OCI-LY1 (cell line): ENCODE measurements around the gene GIT2.

Experiments
- H2AFZ ChIP-seq: fragments of 200-600 bp; sonication (generic), shearing (Covaris generic); 2 replicates; pipeline ENCODE4 v1.6.0; 2014; ENCODE audit warnings: antibody characterized with exemption, mild to moderate bottlenecking, low read length
- H3F3A ChIP-seq: fragments of 200-600 bp; sonication (generic), shearing (Covaris generic); 2 replicates; pipeline ENCODE4 v1.6.0; 2014; ENCODE audit warnings: mild to moderate bottlenecking, antibody characterized with exemption, low read length, moderate library complexity; ENCODE audit not compliant: insufficient read depth
- H3K27ac ChIP-seq: fragments of 200-600 bp; sonication (generic); 2 replicates; pipeline ENCODE4 v1.5.1; 2014; ENCODE audit warnings: low read length, mixed run types, mild to moderate bottlenecking, low read depth; ENCODE audit not compliant: poor library complexity, severe bottlenecking
- H3K27me3 ChIP-seq: fragments of 200-600 bp; sonication (generic); 2 replicates; pipeline ENCODE4 v1.6.0; 2014; ENCODE audit warnings: antibody characterized with exemption, mild to moderate bottlenecking, low read length, moderate library complexity; ENCODE audit not compliant: insufficient read depth
- H3K36me3 ChIP-seq: fragments of 200-600 bp; sonication (generic); 2 replicates; pipeline ENCODE4 v1.6.1; 2014; ENCODE audit warnings: mild to moderate bottlenecking, antibody characterized with exemption, low read length, moderate library complexity, mixed read lengths; ENCODE audit not compliant: insufficient read depth
- H3K4me1 ChIP-seq: fragments of 200-600 bp; sonication (generic); 2 replicates; pipeline ENCODE4 v1.5.1; 2014; ENCODE audit warnings: mild to moderate bottlenecking, low read length, moderate library complexity; ENCODE audit not compliant: insufficient read depth, severe bottlenecking
- H3K4me2 ChIP-seq: fragments of 200-600 bp; sonication (generic), shearing (Covaris generic); 2 replicates; pipeline ENCODE4 v1.6.1; 2014; ENCODE audit warnings: low read length
- H3K4me3 ChIP-seq: fragments of 200-600 bp; sonication (generic); 2 replicates; pipeline ENCODE4 v1.5.1; 2014; ENCODE audit warnings: low read length, low read depth, mild to moderate bottlenecking, mixed read lengths; ENCODE audit not compliant: poor library complexity, severe bottlenecking
- H3K79me2 ChIP-seq: fragments of 200-600 bp; shearing (Covaris generic); 2 replicates; pipeline ENCODE4 v1.6.1; 2016; ENCODE audit warnings: mixed run types, low read length, mixed read lengths; ENCODE audit not compliant: insufficient read depth
- H3K9ac ChIP-seq: fragments of 200-600 bp; sonication (generic), shearing (Covaris generic); 2 replicates; pipeline ENCODE4 v1.6.1; 2014; ENCODE audit warnings: mild to moderate bottlenecking, low read length, mixed read lengths
- H3K9me2 ChIP-seq: fragments of 200-600 bp; sonication (generic), shearing (Covaris generic); 2 replicates; pipeline ENCODE4 v1.6.1; 2014; ENCODE audit warnings: low read depth, mild to moderate bottlenecking, low read length, mixed read lengths
- H3K9me3 ChIP-seq: fragments of 200-600 bp; shearing (Covaris generic); 2 replicates; pipeline ENCODE4 v1.6.1; 2014; ENCODE audit warnings: low read length, mixed read lengths
- H4K20me1 ChIP-seq: fragments of 200-600 bp; sonication (generic), shearing (Covaris generic); 2 replicates; pipeline ENCODE4 v1.6.0; 2016; ENCODE audit warnings: mild to moderate bottlenecking, low read length; ENCODE audit not compliant: insufficient read depth
- CTCF ChIP-seq: fragments of 200-600 bp; sonication (generic), shearing (Covaris generic); IDR thresholded peaks from 2 replicates; pipeline ENCODE4 v1.5.1; 2017; ENCODE audit warnings: mild to moderate bottlenecking, antibody characterized with exemption, low read length, moderate library complexity, mixed read lengths
- EZH2 ChIP-seq: fragments of 200-600 bp; sonication (generic), shearing (Covaris generic); IDR thresholded peaks from 2 replicates; pipeline ENCODE4 v1.8.0; 2017; ENCODE audit warnings: borderline replicate concordance, mixed run types, mild to moderate bottlenecking, antibody characterized with exemption, low read length, moderate library complexity, mixed read lengths

Gene GIT2

DNA sequence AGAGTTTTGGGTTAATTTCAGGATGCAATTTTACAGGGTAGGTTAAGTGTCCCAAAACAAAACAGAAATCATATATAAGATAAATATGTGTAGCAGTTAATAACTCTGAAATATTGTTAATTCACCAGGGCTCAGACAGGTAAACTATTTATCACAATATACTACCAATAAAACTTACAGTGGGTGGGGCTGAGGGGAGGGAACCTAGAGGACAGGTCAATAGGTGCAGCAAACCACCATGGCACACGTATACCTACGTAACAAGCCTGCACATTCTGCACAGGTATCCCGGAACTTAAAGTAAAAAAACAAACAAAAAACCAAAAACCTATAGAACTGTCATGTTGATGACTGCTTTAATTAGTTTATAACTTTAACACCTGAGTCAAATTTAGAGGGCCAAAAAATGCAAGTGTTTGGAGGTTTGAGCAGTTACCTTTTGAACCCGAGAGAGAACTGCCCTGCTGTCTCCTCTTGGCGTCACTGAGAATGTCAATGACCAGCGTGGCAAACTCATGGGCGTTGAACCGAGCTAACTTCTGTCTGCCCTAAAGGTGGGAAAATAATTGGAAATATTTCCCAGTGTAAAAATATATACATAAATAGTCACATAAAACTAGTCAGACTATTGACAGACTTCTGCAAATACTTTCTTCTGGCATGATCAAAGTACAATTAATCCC, 36.6 kb downstream of the GIT2 start:
- peaks cover 58% of the 10 kb centered on the region for H3K36me3 ChIP-seq
- no peak overlapping the region for H3K4me2 ChIP-seq
- H2AFZ ChIP-seq: no peak overlapping the region
- no peaks in the 10 kb centered on the region for H3K79me2 ChIP-seq
- H4K20me1 ChIP-seq: no peaks in the 10 kb centered on the region
- TF ChIP-seq EZH2 (no peak), CTCF (no peak)
- no peaks in the 10 kb centered on the region for H3K9me2 ChIP-seq
- H3K4me1 ChIP-seq: no peaks in the 10 kb centered on the region
- H3K9ac ChIP-seq: no peak overlapping the region
- no peak overlapping the region for H3K4me3 ChIP-seq
- no peaks in the 10 kb centered on the region for H3K9me3 ChIP-seq
- H3K27ac ChIP-seq: no peak overlapping the region
- no peaks in the 10 kb centered on the region for H3K27me3 ChIP-seq
- H3F3A ChIP-seq: no peaks in the 10 kb centered on the region

- Histone ChIP-seq H3K4me2 (no peak overlapping the region), H3K4me1 (no peaks in the 10 kb centered on the region), H3K9ac (no peak overlapping the region), H3K27me3 (no peaks in the 10 kb centered on the region), H3K4me3 (no peak overlapping the region), H3K36me3 (peaks cover 53% of the 10 kb centered on the region), H3F3A (no peaks in the 10 kb centered on the region), H3K9me2 (no peaks in the 10 kb centered on the region), H3K27ac (no peak overlapping the region), H2AFZ (no peak overlapping the region), H3K79me2 (no peaks in the 10 kb centered on the region), H4K20me1 (no peaks in the 10 kb centered on the region), H3K9me3 (no peaks in the 10 kb centered on the region)
- TF ChIP-seq EZH2: no peak
- no peak for TF ChIP-seq CTCF
Observed at GRCh38 chr12:109958374-109958773, 37.8 kb downstream of the GIT2 start.

DNA sequence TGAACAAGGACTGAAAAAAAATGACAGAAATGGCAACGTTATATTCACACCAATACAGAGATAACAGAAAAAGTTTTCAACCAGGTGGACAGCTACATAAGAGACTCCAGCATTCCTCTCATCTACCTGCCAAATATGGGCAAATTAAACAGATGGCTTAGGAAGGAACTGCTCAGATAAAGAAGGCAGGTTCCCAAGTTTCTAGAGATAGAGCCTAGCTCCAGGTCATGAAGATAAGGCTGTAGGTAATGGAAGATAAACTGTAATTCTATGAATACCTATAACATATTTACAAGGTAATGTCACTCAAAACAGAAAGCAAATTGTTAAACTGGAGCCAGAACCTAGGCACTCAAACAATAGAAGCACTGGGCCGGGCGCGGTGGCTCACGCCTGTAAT, 42.5 kb downstream of the GIT2 start:
- peaks cover 52% of the 10 kb centered on the region for H3K36me3 ChIP-seq
- H3K9me3 ChIP-seq: no peaks in the 10 kb centered on the region
- no peaks in the 10 kb centered on the region for H3K79me2 ChIP-seq
- H3K4me2 ChIP-seq: no peak overlapping the region
- H3K4me3 ChIP-seq: no peak overlapping the region
- H2AFZ ChIP-seq: no peak overlapping the region
- no peaks in the 10 kb centered on the region for H3K9me2 ChIP-seq
- no peak overlapping the region for H3K27ac ChIP-seq
- no peaks in the 10 kb centered on the region for H3K27me3 ChIP-seq
- TF ChIP-seq CTCF (no peak), EZH2 (no peak)
- H3F3A ChIP-seq: no peaks in the 10 kb centered on the region
- no peaks in the 10 kb centered on the region for H4K20me1 ChIP-seq
- no peak overlapping the region for H3K9ac ChIP-seq
- no peaks in the 10 kb centered on the region for H3K4me1 ChIP-seq
